GM12801 (cell line): ENCODE measurements around the gene ZNF547.

Experiments
- TF ChIP-seq, protein P1 (sequence below): IDR thresholded peaks from one replicate; pipeline ENCODE4 v1.5.1; 2011; ENCODE audit warnings: control low read depth; ENCODE audit not compliant: insufficient read length; ENCODE audit errors: extremely low read depth

ZNF547 gene

GRCh38 chr19:57351867-57352266 is 11.5 kb upstream of the ZNF547 start:
- TF ChIP-seq, protein P1, sequence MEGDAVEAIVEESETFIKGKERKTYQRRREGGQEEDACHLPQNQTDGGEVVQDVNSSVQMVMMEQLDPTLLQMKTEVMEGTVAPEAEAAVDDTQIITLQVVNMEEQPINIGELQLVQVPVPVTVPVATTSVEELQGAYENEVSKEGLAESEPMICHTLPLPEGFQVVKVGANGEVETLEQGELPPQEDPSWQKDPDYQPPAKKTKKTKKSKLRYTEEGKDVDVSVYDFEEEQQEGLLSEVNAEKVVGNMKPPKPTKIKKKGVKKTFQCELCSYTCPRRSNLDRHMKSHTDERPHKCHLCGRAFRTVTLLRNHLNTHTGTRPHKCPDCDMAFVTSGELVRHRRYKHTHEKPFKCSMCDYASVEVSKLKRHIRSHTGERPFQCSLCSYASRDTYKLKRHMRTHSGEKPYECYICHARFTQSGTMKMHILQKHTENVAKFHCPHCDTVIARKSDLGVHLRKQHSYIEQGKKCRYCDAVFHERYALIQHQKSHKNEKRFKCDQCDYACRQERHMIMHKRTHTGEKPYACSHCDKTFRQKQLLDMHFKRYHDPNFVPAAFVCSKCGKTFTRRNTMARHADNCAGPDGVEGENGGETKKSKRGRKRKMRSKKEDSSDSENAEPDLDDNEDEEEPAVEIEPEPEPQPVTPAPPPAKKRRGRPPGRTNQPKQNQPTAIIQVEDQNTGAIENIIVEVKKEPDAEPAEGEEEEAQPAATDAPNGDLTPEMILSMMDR = no peak

- TF ChIP-seq, protein P1 = no peak
Measured at GRCh38 chr19:57355916-57356315, 7.4 kb upstream of the ZNF547 start.

DNA sequence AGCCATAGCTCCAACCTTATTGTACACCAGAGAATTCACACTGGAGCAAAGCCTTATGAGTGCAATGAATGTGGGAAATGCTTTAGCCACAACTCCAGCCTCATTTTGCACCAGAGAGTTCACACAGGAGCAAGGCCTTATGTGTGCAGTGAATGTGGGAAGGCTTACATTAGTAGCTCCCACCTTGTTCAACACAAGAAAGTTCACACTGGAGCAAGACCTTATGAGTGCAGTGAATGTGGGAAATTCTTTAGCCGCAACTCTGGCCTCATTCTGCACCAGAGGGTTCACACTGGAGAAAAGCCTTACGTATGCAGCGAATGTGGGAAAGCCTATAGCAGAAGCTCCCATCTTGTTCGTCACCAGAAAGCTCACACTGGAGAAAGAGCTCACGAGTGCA is 5.9 kb upstream of the ZNF547 start:
- TF ChIP-seq, protein P1 = no peak

DNA sequence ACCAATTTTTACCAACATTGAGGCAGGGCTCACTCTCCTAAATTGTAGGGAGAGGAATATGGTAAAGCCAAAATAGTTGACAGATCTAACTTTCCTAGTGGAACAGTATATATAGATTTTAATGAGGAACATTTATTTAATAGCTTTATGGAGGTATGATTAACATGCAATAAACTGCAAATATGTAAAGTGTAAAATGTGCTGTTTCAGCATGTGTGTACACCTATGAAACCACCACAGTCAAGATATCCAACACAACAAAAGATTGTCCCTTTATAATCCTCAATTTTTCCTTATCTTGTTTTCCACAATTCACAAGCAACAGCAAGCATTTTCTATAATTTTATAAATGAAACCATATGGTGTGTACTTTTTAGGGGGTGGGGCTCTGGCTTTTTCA is 4.1 kb upstream of the ZNF547 start:
- TF ChIP-seq, protein P1 = no peak

DNA sequence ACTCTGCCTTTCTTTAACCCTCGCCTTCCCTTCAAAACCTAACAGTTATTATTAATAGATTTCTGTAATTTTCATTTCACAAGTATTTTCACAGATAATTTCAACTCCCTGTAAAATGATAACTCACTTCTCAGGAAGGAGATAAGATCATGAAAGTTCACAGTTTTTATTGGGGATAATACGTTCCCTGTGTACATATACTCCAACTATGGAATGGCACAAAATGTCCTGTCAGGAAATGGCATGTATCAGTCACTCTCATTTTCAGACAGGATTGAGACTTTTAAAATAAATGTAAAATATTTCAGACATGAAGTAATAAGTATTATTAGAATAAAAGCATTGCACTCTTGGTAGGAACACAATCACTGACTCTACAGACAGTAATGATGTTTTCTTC is 932 bp upstream of the ZNF547 start:
- TF ChIP-seq, protein P1 = no peak

DNA sequence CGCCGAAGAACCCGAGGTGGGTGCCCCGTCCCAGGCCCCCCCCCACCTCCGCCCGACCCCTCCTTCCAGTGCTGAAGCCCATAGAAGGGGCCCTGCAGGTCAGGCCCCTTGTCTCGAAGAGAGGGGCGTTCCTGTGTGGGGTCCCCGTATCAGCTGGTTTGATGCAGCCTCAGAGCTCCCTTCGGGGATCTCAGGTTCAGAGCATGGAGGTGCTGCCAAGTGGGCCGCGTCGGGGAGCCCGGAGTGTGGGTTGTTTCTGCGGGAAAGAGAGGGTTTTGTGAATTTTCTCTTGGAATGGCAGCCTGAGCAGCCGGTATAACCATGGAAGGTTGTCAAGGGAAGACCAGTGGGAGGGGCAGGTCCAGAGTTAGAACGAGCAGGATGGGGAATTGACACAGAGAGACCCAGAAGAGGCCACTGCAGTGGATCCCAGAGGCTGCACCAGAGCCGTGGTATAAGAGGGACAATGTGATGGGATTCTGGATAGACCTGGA is 384 bp downstream of the ZNF547 start:
- TF ChIP-seq, protein P1 = no peak

DNA sequence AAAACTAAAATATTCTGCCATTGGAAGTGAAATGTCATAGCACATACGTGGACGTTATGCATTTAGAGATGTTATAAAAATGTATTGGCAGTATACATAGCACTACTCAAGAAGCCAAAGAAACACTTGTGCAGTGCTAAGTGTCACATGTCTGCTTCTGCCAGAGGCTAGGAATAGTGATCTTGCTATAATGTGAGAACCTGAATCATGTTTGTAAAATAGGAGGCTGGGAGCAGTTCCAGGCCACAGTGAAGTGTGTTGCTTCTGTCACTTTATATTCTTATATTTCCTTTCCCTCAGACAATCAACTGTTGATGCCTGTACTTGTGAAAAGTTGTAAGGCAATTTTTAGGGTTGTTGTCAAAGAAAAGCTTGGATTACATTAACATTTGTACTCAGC is 3.4 kb downstream of the ZNF547 start:
- TF ChIP-seq, protein P1 = no peak

DNA sequence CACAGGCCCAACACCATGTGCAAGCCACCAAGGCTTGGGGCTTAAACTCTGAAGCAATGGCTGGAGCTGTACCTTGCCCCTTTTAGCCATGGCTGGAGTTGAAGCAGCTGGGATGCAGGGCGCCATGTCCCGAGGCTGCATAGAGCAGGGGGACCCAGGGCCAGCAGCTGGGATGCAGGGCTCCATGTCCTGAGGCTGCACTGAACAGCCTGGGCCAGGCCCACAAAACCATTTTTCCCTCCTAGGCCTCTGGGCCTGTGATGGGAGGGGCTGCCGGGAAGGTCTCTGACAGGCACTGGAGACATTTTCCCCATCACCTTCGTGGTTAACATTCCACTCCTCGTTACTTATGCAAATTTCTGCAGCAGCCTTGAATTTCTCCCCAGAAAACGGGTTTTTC is 10.8 kb downstream of the ZNF547 start:
- TF ChIP-seq, protein P1 = no peak
